GM13976 (cell line): ENCODE results near the gene RRBP1.

Source experiments
- DNase-seq: peaks from one replicate; pipeline ENCODE4 v3.0.0; 2012; ENCODE audit warnings: low spot score
- in situ Hi-C: fragments of 300-500 bp; cut with MboI; formaldehyde crosslinking; loops from one replicate; pipeline ENCODE4 v1.12.0; 2022; ENCODE audit warnings: low sequenced_read_pairs, mixed read lengths, inconsistent platforms; ENCODE audit not compliant: unreplicated experiment
- TF ChIP-seq, protein P1 (sequence below): IDR thresholded peaks from 2 replicates; pipeline ENCODE4 v1.5.1; 2012; ENCODE audit warnings: borderline replicate concordance, mild to moderate bottlenecking; ENCODE audit not compliant: insufficient read depth; ENCODE audit errors: extremely low read depth, missing control alignments, control extremely low read depth

Gene RRBP1

GRCh38 chr20:17701826-17702225 lies 19.8 kb upstream of the RRBP1 start:
- in situ Hi-C loops = no loop called here
- no peak for DNase-seq
- TF ChIP-seq, protein P1, sequence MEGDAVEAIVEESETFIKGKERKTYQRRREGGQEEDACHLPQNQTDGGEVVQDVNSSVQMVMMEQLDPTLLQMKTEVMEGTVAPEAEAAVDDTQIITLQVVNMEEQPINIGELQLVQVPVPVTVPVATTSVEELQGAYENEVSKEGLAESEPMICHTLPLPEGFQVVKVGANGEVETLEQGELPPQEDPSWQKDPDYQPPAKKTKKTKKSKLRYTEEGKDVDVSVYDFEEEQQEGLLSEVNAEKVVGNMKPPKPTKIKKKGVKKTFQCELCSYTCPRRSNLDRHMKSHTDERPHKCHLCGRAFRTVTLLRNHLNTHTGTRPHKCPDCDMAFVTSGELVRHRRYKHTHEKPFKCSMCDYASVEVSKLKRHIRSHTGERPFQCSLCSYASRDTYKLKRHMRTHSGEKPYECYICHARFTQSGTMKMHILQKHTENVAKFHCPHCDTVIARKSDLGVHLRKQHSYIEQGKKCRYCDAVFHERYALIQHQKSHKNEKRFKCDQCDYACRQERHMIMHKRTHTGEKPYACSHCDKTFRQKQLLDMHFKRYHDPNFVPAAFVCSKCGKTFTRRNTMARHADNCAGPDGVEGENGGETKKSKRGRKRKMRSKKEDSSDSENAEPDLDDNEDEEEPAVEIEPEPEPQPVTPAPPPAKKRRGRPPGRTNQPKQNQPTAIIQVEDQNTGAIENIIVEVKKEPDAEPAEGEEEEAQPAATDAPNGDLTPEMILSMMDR = no peak

DNA sequence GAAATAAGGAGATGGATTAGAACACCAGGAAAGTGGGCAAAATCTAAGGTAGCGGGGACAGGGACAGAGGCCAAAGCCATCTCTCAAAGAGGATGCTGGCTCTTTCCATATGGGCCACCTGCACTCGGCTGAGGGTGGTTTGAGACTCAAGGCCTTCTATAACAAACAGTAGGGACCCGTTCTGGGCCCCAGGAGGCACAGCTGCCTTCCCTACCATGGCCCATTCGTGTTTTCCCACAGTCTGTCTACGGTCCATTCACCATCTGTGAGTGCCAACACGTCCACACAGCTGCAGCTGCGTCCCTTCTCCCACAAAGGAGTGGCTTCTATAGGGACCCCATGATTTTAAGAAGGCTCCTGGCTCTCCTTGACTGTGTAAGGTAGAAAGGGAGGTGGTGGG lies 18.6 kb upstream of the RRBP1 start:
- TF ChIP-seq, protein P1 = no peak
- DNase-seq = no peak
- in situ Hi-C loops = no loop called here

- TF ChIP-seq, protein P1 = no peak
- in situ Hi-C loops = no loop called here
- DNase-seq = no peak
Measured at GRCh38 chr20:17699931-17700351, 17.9 kb upstream of the RRBP1 start, which contains the start of gene BANF2. Gene BANF2, plus strand, starts transcription at chr20:17699966. Its CDS starts 25,060 bp downstream, at chr20:17725026.

DNA sequence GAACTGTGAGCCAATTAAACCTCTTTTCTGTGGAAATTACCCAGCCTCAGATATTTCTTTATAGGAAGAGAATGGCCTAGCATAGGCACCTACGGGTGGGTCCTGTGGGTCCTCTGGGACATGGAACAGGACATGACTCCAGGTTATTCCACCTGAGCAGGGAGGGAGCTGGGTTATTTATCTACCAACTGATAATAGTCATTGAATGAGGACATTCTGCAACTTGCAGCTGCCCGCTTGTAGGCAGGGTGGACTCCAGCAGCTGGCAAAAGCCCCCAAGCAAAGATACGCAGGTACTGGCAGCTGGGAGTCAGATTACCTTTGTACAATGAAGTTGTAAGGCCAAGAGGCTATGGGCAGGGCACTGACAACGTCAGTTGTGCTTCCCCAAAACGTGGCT lies 16.3 kb upstream of the RRBP1 start:
- in situ Hi-C loops = no loop called here
- no peak for DNase-seq
- TF ChIP-seq, protein P1 = no peak

DNA sequence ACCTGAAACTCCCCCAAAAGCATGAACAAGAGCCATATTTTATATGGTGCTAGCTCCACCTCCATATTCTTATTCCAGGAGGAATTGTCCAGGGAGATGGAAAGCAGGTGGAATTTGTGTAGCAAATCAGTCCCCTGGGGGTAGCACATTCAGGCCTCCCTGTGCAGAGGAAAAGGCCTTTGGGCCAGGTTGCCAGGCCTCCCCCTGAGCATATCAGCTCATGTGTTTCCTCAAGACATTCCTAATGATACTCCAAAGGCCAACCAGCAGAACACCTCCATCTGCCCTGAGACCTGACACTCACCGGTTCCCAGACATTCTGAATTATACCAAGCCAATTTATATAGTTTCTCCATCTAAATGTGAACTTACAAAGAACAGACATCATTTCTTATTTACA lies 15.1 kb upstream of the RRBP1 start:
- in situ Hi-C loops = no loop called here

GRCh38 chr20:17696287-17696686 lies 14.2 kb upstream of the RRBP1 start:
- TF ChIP-seq, protein P1 = no peak
- in situ Hi-C loops = no loop called here
- DNase-seq = no peak

More for the DNA sequence above, 15.1 kb upstream of the RRBP1 start:
- TF ChIP-seq, protein P1 = no peak
- no peak for DNase-seq

- no peak for DNase-seq
- in situ Hi-C loops = no loop called here
- TF ChIP-seq, protein P1 = no peak
Measured at GRCh38 chr20:17694767-17695166, 12.7 kb upstream of the RRBP1 start.
